Activated naive CD8-positive, alpha-beta T cell treated with anti-CD3 and anti-CD28 coated beads, Interleukin-2, amount 10 ng/mL, durations not matched to agents 7 days and 5 days (primary cell): Measurements from ENCODE around the gene PPP6R2. TPM values are rescaled to one million over a fixed set of nuclear protein-coding genes. Genes with fewer than 3 reads are reported as not detected.

Source experiments
- ATAC-seq: fragments of 150-1000 bp; cut with Tn5 transposase; one replicate; pipeline ENCODE4 v1.10.0; 2021; ENCODE audit warnings: low read depth, moderate library complexity
- POLR2A ChIA-PET: fragments of 350-600 bp; sonication (Branson Sonifier 250); formaldehyde crosslinking; loops from one replicate; lab custom pipeline; 2021; ENCODE audit warnings: antibody characterized with exemption; lab: Charles Lee
- DNase-seq: peaks from one replicate; pipeline ENCODE4 v3.0.0; 2021
- H3K27ac Mint-ChIP-seq: one replicate; pipeline ENCODE4 v1.8.0; 2022; ENCODE audit warnings: mild to moderate bottlenecking, mixed read lengths
- H3K27me3 Mint-ChIP-seq: one replicate; pipeline ENCODE4 v1.8.0; 2022; ENCODE audit warnings: mild to moderate bottlenecking, moderate library complexity, mixed read lengths
- H3K36me3 Mint-ChIP-seq: one replicate; pipeline ENCODE4 v1.8.0; 2021; ENCODE audit warnings: mild to moderate bottlenecking, mixed read lengths
- H3K4me1 Mint-ChIP-seq: one replicate; pipeline ENCODE4 v1.8.0; 2021; ENCODE audit warnings: mixed read lengths
- H3K4me3 Mint-ChIP-seq: one replicate; pipeline ENCODE4 v1.8.0; 2022; ENCODE audit warnings: mild to moderate bottlenecking, moderate library complexity, mixed read lengths
- H3K9me3 Mint-ChIP-seq: one replicate; pipeline ENCODE4 v1.8.0; 2021; ENCODE audit warnings: mixed read lengths
- total RNA-seq, 2 experiments: library from RNA; stranded (reverse); gene quantifications; one replicate each; pipeline ENCODE4 v1.2.3, GENCODE V29; 2021

Gene PPP6R2, protein sequence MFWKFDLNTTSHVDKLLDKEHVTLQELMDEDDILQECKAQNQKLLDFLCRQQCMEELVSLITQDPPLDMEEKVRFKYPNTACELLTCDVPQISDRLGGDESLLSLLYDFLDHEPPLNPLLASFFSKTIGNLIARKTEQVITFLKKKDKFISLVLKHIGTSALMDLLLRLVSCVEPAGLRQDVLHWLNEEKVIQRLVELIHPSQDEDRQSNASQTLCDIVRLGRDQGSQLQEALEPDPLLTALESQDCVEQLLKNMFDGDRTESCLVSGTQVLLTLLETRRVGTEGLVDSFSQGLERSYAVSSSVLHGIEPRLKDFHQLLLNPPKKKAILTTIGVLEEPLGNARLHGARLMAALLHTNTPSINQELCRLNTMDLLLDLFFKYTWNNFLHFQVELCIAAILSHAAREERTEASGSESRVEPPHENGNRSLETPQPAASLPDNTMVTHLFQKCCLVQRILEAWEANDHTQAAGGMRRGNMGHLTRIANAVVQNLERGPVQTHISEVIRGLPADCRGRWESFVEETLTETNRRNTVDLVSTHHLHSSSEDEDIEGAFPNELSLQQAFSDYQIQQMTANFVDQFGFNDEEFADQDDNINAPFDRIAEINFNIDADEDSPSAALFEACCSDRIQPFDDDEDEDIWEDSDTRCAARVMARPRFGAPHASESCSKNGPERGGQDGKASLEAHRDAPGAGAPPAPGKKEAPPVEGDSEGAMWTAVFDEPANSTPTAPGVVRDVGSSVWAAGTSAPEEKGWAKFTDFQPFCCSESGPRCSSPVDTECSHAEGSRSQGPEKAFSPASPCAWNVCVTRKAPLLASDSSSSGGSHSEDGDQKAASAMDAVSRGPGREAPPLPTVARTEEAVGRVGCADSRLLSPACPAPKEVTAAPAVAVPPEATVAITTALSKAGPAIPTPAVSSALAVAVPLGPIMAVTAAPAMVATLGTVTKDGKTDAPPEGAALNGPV
- total RNA-seq = 10 to 100 TPM; 81.6 to 86.8 TPM

DNA sequence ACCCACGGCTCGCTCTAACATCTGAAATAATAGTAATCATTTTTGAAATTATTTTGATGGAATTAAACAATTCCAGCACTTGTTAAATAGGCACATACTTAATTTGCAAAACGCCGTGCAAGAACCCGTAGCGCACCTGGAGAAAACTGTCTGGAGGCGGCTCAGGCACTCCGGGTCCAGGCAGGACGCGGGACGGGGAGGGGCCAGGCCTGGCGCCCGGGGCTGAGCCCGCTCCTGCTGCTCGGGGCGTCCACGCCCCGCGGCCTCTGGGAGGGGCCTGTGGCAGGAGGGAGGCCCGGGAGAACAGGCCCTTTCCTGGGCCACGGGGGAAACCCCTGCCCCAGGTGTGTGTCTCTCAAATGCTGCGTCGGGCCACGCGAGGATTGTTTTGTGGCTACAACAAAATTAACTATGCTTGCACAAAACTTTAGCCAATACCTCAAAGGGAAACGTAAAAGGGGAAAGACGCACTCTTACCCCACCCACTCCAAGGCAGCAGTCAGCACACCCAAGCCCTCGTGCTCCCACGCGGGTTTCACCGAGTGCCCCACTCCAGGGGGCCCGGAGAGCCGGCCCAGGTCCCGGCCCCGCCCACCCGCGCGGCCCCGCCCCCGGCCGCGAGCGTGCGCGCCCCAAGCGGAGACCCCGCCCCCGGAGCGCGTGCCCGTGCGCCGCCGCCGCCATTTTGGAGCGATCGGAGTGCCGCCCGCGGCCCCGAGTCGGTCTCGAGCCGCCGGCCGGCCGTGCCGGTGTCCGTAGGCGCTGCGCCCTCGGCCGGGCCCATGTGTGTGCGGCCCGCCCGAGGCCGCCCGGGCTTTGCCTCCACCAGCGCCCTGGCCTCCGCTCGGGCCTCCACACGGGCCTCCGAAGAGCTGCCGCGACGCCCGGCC, at the start of gene PPP6R2:
TSS of gene PPP6R2 (plus strand) at position 677 of the 890 bp plus-strand sequence. CDS start 50,582 bp downstream, outside the sequence.
- POLR2A ChIA-PET = interaction anchor here (0.7 to 1.5 kb wide), 7 partner anchors 15 to 182 kb away, joined by 3 to 6 read pairs (median 4); partner anchors contain the start of genes SCO2 and TUBGCP6
- peak within 1 kb of the TSS; percentile 82 for H3K4me3 Mint-ChIP-seq
- ATAC-seq (peak; percentile 82), DNase-seq (peak; percentile 97)
- no peaks in the 10 kb centered on the region for H3K27me3 Mint-ChIP-seq
- H3K9me3 Mint-ChIP-seq = no peaks in the 10 kb centered on the region
- peak within 1 kb of the TSS; percentile 88 for H3K27ac Mint-ChIP-seq
- H3K4me1 Mint-ChIP-seq = peaks cover 9% of the 10 kb centered on the region
- H3K36me3 Mint-ChIP-seq = no peaks in the 10 kb centered on the region

DNA sequence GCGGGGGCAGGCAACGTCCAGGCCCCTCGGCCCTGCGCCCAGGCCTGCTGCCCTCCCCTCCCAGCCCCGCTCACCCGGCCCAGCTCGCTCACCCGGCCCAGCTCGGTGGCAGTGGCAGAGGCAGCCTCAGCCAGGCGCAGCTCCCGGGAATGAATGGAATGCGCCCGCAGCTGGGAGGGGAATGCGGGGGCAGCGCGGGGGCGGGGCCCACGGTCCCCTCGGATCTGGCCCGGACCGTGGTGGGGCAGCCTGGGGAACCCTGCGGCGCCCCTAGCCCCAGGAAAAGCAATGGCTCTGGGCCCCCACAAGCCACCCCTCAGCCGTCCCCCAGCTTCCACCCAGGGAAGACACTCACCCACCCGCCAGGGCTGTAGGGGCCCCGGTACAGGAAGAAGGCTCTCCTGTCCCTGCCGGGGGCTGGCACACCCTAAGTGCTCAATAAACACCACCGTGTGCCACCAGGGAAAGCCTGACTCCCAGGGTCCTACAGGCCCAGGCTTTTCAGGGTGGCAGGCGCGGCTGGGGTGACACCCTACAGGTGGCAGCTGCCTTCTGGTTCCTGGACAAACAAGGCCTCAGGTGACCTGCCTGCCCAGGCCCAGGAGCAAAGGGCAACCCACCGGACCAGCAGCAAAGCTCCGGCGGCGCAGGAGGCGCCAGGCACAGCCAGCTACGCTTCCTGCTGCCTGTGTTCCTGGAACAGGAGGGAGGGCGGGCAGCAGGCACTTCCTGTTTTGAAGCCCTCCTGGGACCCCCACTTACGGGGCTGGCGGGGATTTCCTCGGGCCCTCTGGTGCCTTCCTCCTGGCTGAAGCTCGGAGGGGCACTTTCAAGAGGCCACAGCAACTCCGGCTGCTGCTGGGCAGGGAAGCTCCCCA, 49.4 kb upstream of the PPP6R2 start:
- Mint-ChIP-seq H3K4me3 (peak overlapping the region; percentile 71), H3K4me1 (peaks cover 16% of the 10 kb centered on the region), H3K27me3 (peaks cover under 1% of the 10 kb centered on the region), H3K36me3 (peaks cover 2% of the 10 kb centered on the region), H3K9me3 (no peaks in the 10 kb centered on the region), H3K27ac (peak overlapping the region; percentile 78)
- POLR2A ChIA-PET = interaction anchor here (0.5 to 3.7 kb wide), 13 partner anchors 11 to 289 kb away, joined by 3 to 51 read pairs (median 4); partner anchors contain the start of genes CHKB, DENND6B, HDAC10 and PLXNB2
- DNase-seq = peak; percentile 64
- peak; percentile 58 for ATAC-seq

GRCh38 chr22:50294319-50294656, 48.8 kb upstream of the PPP6R2 start:
- POLR2A ChIA-PET = interaction anchor here (0.5 to 3.7 kb wide), 9 partner anchors 11 to 288 kb away, joined by 3 to 51 read pairs (median 4); partner anchors contain the start of genes CHKB, DENND6B and PLXNB2
- ATAC-seq (no peak), DNase-seq (no peak)
- H3K4me3 Mint-ChIP-seq = peak overlapping the region; percentile 71
- peak overlapping the region; percentile 78 for H3K27ac Mint-ChIP-seq
- peaks cover 16% of the 10 kb centered on the region for H3K4me1 Mint-ChIP-seq
- peaks cover 4% of the 10 kb centered on the region for H3K27me3 Mint-ChIP-seq
- peaks cover 2% of the 10 kb centered on the region for H3K36me3 Mint-ChIP-seq
- H3K9me3 Mint-ChIP-seq = no peaks in the 10 kb centered on the region

GRCh38 chr22:50296658-50297490, 46.3 kb upstream of the PPP6R2 start:
- Mint-ChIP-seq H3K4me1 (peaks cover 12% of the 10 kb centered on the region), H3K27ac (no peak overlapping the region), H3K9me3 (no peaks in the 10 kb centered on the region), H3K27me3 (peaks cover 4% of the 10 kb centered on the region), H3K4me3 (no peak overlapping the region), H3K36me3 (peaks cover 4% of the 10 kb centered on the region)
- POLR2A ChIA-PET = interaction anchor here (0.6 to 1.5 kb wide), 2 partner anchors 45 to 257 kb away, joined by 3 to 4 read pairs; no protein-coding TSS in a partner anchor
- DNase-seq (no peak), ATAC-seq (no peak)

DNA sequence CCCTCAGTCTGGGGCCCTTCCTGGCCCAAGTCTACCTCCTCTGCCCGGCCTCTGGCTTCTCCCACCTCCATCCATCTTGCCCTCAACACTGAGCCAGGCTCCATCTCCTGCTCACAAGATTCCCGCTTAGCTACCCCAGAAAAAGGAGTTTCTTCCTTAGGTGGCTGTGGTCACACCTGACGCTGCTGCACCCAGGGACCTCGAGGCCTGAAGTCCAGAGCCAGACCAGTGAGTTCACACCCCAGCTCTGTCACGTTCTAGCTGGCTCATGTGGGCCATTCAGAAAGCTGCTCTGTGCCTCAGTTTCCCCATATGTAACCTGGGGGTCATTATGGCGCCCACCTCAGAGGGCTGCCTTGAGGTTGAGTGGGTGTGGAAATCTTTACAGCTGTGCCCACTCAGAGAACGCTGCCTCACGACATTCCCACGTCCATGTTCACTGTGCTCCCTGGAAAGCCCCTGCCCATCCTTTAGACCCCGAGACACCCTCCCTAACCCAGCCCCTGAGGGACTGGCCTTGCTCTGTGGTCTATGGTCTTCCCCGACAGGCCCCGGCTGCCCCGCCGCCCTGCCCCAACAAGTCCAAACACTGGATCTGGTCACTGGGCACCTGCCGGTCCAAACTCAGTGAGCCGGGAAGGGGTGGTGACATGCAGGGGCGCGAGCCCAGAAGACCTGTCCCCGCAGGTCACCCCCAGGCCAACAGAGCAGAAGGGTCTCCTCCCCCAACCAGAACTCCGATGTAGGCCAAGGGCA, 45.4 kb upstream of the PPP6R2 start:
- peaks cover 1% of the 10 kb centered on the region for H3K36me3 Mint-ChIP-seq
- no peaks in the 10 kb centered on the region for H3K9me3 Mint-ChIP-seq
- POLR2A ChIA-PET = interaction anchor here (1.5 kb wide), 1 partner anchor 44 kb away, joined by 3 read pairs; no protein-coding TSS in a partner anchor
- H3K27ac Mint-ChIP-seq = no peak overlapping the region
- H3K4me1 Mint-ChIP-seq = peaks cover 5% of the 10 kb centered on the region
- DNase-seq (no peak), ATAC-seq (no peak)
- H3K27me3 Mint-ChIP-seq = peaks cover 4% of the 10 kb centered on the region
- H3K4me3 Mint-ChIP-seq = no peak overlapping the region

DNA sequence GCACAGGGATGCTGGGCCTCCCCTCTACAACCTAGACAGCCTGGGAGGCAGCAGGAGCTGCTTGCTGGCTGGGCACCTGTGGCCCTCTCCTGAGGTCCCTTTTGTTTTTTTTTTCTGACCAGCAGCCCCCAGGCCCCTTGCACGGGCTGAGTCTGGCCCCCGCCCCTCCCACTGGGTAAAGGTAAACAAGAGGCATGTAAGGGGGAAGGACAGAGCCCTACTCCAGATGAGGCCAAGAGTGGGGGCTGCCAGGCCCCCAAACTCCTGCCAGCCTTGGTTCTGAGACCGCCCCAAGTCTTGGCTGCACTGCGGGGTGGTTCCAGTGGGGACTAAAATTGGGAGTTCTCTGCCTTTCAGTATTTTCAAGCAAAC, 44.9 kb upstream of the PPP6R2 start:
- POLR2A ChIA-PET = no interaction called here
- H3K27ac Mint-ChIP-seq = no peak overlapping the region
- H3K36me3 Mint-ChIP-seq = peaks cover 1% of the 10 kb centered on the region
- peaks cover 2% of the 10 kb centered on the region for H3K4me1 Mint-ChIP-seq
- H3K9me3 Mint-ChIP-seq = no peaks in the 10 kb centered on the region
- no peak overlapping the region for H3K4me3 Mint-ChIP-seq
- peaks cover 4% of the 10 kb centered on the region for H3K27me3 Mint-ChIP-seq
- ATAC-seq (no peak), DNase-seq (no peak)

DNA sequence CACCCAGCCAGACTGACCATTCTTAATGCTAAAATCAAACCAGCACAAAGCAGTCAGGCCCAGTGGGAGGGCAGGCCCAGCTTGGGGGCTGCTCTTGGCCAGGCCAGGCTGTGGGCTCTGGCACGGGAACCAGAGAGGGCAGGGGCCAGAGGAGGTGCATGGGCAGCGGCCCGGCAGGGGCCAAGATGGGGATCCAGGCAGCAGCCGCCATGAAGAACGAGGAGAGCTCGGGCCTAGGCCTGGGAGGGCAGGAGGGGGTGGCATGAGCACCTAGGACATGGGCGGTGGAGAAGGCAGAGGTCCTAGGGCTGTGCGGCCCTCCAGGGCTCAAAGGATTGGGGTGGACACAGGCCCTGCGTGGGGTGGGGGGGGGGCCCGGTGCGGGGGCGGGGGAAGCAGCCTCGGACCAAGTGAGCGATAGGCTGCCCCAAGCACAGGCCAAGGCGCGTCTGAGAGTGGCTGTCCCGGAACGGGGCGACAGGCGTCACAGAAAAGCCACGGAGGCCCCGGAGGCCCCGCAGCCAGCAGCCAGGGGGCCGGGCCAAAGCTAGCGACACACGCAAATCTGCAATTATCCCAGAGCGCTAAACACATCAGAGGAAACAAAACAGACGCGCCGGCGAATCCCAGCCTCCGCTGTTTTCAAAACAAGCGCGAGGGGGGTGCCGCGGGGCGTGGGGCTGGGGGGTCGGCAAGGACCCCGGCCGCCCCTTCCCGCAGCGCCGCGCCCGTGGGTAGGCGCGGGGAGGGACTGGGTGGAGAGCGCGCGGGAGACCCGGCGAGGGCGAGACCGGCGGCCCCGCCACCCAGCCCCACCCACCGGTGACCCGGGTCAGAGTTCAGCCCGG, 44.0 kb upstream of the PPP6R2 start:
- peaks cover 1% of the 10 kb centered on the region for H3K36me3 Mint-ChIP-seq
- DNase-seq (no peak), ATAC-seq (peak; percentile 12)
- peaks cover 4% of the 10 kb centered on the region for H3K27me3 Mint-ChIP-seq
- H3K4me1 Mint-ChIP-seq = peaks cover 4% of the 10 kb centered on the region
- H3K9me3 Mint-ChIP-seq = no peaks in the 10 kb centered on the region
- no peak overlapping the region for H3K27ac Mint-ChIP-seq
- no peak overlapping the region for H3K4me3 Mint-ChIP-seq
- POLR2A ChIA-PET = no interaction called here

DNA sequence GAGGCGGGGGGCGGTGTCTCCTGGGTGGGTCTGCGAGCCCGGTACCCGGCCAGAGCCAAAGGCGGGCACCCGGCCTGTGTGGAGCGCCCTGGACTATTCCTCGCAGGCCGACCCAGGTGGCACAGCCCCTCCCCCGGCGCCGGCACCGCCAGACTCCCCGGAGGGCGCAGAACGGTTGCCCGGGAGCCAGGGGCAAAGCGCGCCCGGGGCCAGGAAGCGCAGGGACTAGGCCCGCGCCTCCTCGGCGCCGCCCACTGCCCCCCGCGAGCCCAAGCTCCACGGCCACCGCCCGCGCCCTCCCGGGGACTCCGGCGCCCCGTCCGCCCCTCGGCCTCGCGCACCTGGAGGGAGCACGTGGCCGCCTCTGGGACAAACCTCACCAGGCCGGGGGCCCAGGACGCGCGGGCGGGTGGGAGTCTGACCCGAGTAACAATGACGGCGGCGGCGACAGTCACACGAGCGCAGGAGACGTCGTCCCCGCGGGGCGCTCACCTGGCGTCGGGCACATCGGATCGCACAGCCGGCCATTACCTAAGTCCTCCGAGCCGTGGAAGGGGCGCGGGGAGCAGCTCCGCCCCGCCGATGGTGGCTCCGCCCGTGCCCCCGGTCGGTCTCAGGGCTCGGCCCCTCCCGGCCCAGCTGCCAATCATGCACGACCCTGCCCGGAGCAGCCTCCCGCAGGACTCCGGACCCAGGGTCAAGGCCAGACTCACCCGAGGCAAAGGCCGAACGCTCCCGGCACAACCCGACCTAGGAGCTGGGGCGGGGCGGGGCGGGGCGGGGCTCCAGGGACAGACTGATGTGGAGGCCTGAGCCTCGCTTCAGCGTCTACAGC, 43.1 kb upstream of the PPP6R2 start:
- DNase-seq = no peak
- POLR2A ChIA-PET = interaction anchor here (1.0 kb wide), 1 partner anchor 14 kb away, joined by 3 read pairs; no protein-coding TSS in a partner anchor
- Mint-ChIP-seq H3K27me3 (peaks cover 7% of the 10 kb centered on the region), H3K27ac (no peak overlapping the region), H3K4me3 (no peak overlapping the region), H3K36me3 (peaks cover 1% of the 10 kb centered on the region), H3K9me3 (no peaks in the 10 kb centered on the region), H3K4me1 (peaks cover 3% of the 10 kb centered on the region)
- ATAC-seq = no peak

DNA sequence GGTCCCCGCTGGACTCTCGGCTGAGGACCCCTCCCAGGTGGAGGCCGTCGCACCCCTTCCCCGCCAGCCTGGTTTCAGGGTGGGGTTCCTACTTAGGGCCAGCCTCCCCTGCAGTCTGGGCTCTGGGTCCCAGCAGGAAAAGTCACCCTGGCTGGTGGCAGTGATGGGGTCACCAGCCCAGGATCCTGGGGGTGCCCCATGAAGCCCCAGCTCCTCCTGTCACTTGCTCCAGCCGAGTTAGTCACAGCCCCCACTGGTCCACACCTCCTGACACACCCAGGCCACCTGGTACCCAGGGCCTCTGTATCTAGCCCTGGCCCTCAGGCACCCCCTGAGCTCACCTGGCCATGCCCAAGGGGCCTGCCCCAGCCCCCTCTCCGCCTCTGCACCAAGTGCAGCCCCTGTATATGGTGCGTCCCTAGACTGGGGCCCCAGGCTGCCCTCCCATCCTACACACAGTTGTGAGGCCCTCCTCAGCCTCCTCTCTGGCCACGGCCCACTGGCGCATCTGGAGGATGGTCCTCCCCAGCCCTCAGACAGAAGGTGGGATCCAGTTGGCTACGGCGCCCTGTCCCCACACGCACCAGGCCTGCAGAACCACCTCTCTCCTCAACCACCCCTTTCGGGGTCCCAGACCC, 42.4 kb upstream of the PPP6R2 start:
- Mint-ChIP-seq H3K9me3 (no peaks in the 10 kb centered on the region), H3K36me3 (peaks cover 1% of the 10 kb centered on the region), H3K4me1 (peaks cover 3% of the 10 kb centered on the region), H3K4me3 (no peak overlapping the region), H3K27ac (no peak overlapping the region), H3K27me3 (peaks cover 7% of the 10 kb centered on the region)
- POLR2A ChIA-PET = interaction anchor here (1.0 kb wide), 1 partner anchor 14 kb away, joined by 3 read pairs; no protein-coding TSS in a partner anchor
- no peak for ATAC-seq
- DNase-seq = no peak
